Mesothelial cell of epicardium (in vitro differentiated cells): ENCODE measurements around the gene HNRNPUL1. TPM values are rescaled to one million over a fixed set of nuclear protein-coding genes. Genes with fewer than 3 reads are reported as not detected.
A peak's percentile ranks its signal among the peaks of the same experiment; 100 is the strongest.

Experiments used
- DNase-seq, 2 experiments: peaks; one replicate each; pipeline ENCODE4 v3.0.0; 2021; ENCODE audit warnings: low spot score in 2 of 2; ENCODE audit not compliant: unreplicated experiment in 2 of 2
- H3K27ac Mint-ChIP-seq: 2 replicates; pipeline ENCODE4 v1.8.0; 2021; ENCODE audit warnings: mixed read lengths
- H3K27me3 Mint-ChIP-seq: 2 replicates; pipeline ENCODE4 v1.8.0; 2021; ENCODE audit warnings: low read depth, mixed read lengths
- H3K36me3 Mint-ChIP-seq: 2 replicates; pipeline ENCODE4 v1.8.0; 2021; ENCODE audit warnings: mixed read lengths
- H3K4me1 Mint-ChIP-seq: 2 replicates; pipeline ENCODE4 v1.8.0; 2021; ENCODE audit warnings: mixed read lengths
- H3K4me3 Mint-ChIP-seq: 2 replicates; pipeline ENCODE4 v1.8.0; 2021; ENCODE audit warnings: mild to moderate bottlenecking, moderate library complexity, mixed read lengths
- H3K9me3 Mint-ChIP-seq: 2 replicates; pipeline ENCODE4 v1.8.0; 2021; ENCODE audit warnings: mixed read lengths
- CTCF ChIP-seq: fragments of 200-600 bp; sonication (generic); IDR thresholded peaks from one replicate; pipeline ENCODE4 v1.5.0; 2021; ENCODE audit warnings: antibody characterized with exemption; ENCODE audit not compliant: unreplicated experiment
- total RNA-seq: library from RNA; stranded (reverse); gene quantifications from 3 replicates; pipeline ENCODE4 v1.2.1, GENCODE V29; 2021

The HNRNPUL1 gene
- 246 to 262 TPM (median 249 TPM) in 3 replicates for total RNA-seq

- Mint-ChIP-seq H3K36me3 (peaks cover 12% of the 10 kb centered on the region), H3K27ac (peak within 1 kb of the TSS; percentile 99), H3K27me3 (no peaks in the 10 kb centered on the region), H3K9me3 (no peaks in the 10 kb centered on the region), H3K4me1 (peaks cover 33% of the 10 kb centered on the region), H3K4me3 (peak within 1 kb of the TSS; percentile 98)
- peak; percentile 95 to 100 for DNase-seq
- peak; percentile 41 for TF ChIP-seq CTCF
Observed at GRCh38 chr19:41263850-41264580, at the start of gene HNRNPUL1. Gene HNRNPUL1 (plus strand): TSS chr19:41264372. CDS start chr19:41264504, 132 bp downstream.

- no peak for DNase-seq
- Mint-ChIP-seq H3K4me3 (peak overlapping the region; percentile 41), H3K9me3 (no peaks in the 10 kb centered on the region), H3K4me1 (peaks cover 36% of the 10 kb centered on the region), H3K27ac (peak overlapping the region; percentile 99), H3K27me3 (no peaks in the 10 kb centered on the region), H3K36me3 (peaks cover 5% of the 10 kb centered on the region)
- no peak for TF ChIP-seq CTCF
Observed at GRCh38 chr19:41217741-41218140, 46.4 kb upstream of the HNRNPUL1 start.

- Mint-ChIP-seq H3K4me1 (peaks cover 40% of the 10 kb centered on the region), H3K27me3 (no peaks in the 10 kb centered on the region), H3K4me3 (peak overlapping the region; percentile 85), H3K27ac (peak overlapping the region; percentile 99), H3K36me3 (peaks cover 5% of the 10 kb centered on the region), H3K9me3 (no peaks in the 10 kb centered on the region)
- no peak for TF ChIP-seq CTCF
- no peak for DNase-seq
Observed at GRCh38 chr19:41218249-41218614, 45.9 kb upstream of the HNRNPUL1 start.

GRCh38 chr19:41218615-41219507 lies 45.3 kb upstream of the HNRNPUL1 start, which contains the start of gene AXL:
Gene AXL (plus strand): TSS chr19:41219223. CDS start chr19:41219393, 170 bp downstream.
- peak within 1 kb of the TSS; percentile 99 for H3K27ac Mint-ChIP-seq
- no peaks in the 10 kb centered on the region for H3K27me3 Mint-ChIP-seq
- no peak for TF ChIP-seq CTCF
- no peaks in the 10 kb centered on the region for H3K9me3 Mint-ChIP-seq
- H3K36me3 Mint-ChIP-seq: peaks cover 5% of the 10 kb centered on the region
- DNase-seq: peak; percentile 52 to 76
- H3K4me1 Mint-ChIP-seq: peaks cover 46% of the 10 kb centered on the region
- H3K4me3 Mint-ChIP-seq: peak within 1 kb of the TSS; percentile 85

GRCh38 chr19:41219924-41220567 lies 44.1 kb upstream of the HNRNPUL1 start:
- no peak for DNase-seq
- Mint-ChIP-seq H3K27me3 (no peaks in the 10 kb centered on the region), H3K36me3 (peaks cover 5% of the 10 kb centered on the region), H3K4me1 (peaks cover 51% of the 10 kb centered on the region), H3K9me3 (no peaks in the 10 kb centered on the region), H3K4me3 (peak overlapping the region; percentile 85), H3K27ac (peak overlapping the region; percentile 90)
- no peak for TF ChIP-seq CTCF
